Vagina (tissue), 2 donors: Measurements from ENCODE around the gene MGAT5B. TPM values are rescaled to one million over a fixed set of nuclear protein-coding genes. Genes with fewer than 3 reads are reported as not detected.

Source experiments
- DNase-seq, 2 donors: peaks; one replicate each; pipeline ENCODE4 v3.0.0-alpha.2; 2017; ENCODE audit errors: extremely low spot score in 2 of 2
- H3K27ac ChIP-seq: fragments of 200-600 bp; sonication (generic); one replicate; pipeline ENCODE4 v1.5.1; 2019
- H3K27me3 ChIP-seq: fragments of 200-600 bp; sonication (generic); one replicate; pipeline ENCODE4 v1.5.1; 2019
- H3K36me3 ChIP-seq, 2 donors: fragments of 200-600 bp; sonication (generic); one replicate each; pipeline ENCODE4 v1.5.1; 2017 to 2019
- H3K4me1 ChIP-seq: fragments of 200-600 bp; sonication (generic); one replicate; pipeline ENCODE4 v1.5.1; 2019
- H3K4me3 ChIP-seq, 2 donors: fragments of 200-600 bp; sonication (generic); 1 replicate in 1 of 2; 2 replicates in 1 of 2; pipeline ENCODE4 v1.5.1; 2016 to 2019
- H3K9me3 ChIP-seq: fragments of 200-600 bp; sonication (generic); one replicate; pipeline ENCODE4 v1.5.1; 2019
- CTCF ChIP-seq, 3 experiments: fragments of 450-650 bp in 2 of 3; fragments of 200-600 bp in 1 of 3; sonication (generic) in 1 of 3; IDR thresholded peaks; one replicate each; pipeline ENCODE4 v1.5.1; 2017 to 2019; ENCODE audit warnings: antibody characterized with exemption in 3 of 3, mild to moderate bottlenecking in 2 of 3, moderate library complexity in 2 of 3
- POLR2A ChIP-seq, 2 donors: fragments of 450-650 bp; IDR thresholded peaks; one replicate each; pipeline ENCODE4 v1.6.1; 2017; ENCODE audit warnings: antibody characterized with exemption in 2 of 2, mild to moderate bottlenecking in 2 of 2, moderate library complexity in 2 of 2
- POLR2AphosphoS5 ChIP-seq, 2 donors: sonication (generic); formaldehyde crosslinking; IDR thresholded peaks; one replicate each; pipeline ENCODE4 v1.9.0; 2017; ENCODE audit warnings: antibody characterized with exemption in 2 of 2, mild to moderate bottlenecking in 2 of 2, low read depth in 1 of 2; ENCODE audit not compliant: insufficient read depth in 1 of 2
- intact Hi-C: fragments of 100-400 bp; cut with DNase I; formaldehyde crosslinking; loops from one replicate; pipeline ENCODE4 v1.15.1; 2023
- total RNA-seq: library from RNA; depleted of rRNA; stranded (reverse); fragments of >200 nt; gene quantifications from one replicate; pipeline ENCODE4 v1.2.3, GENCODE V29; 2016

The MGAT5B gene
- total RNA-seq, 1 donor from 2014 or later, result 0.49 TPM

- TF ChIP-seq CTCF (IDR thresholded peaks at IDR 0.05), result no peak
- TF ChIP-seq POLR2A (IDR thresholded peaks at IDR 0.05), result no peak
- no peak for TF ChIP-seq POLR2AphosphoS5 (IDR thresholded peaks at IDR 0.05; ENCODE audit: insufficient read depth in 1 of 2, low read depth in 1 of 2)
- Histone ChIP-seq H3K4me1 (no peaks in the 10 kb centered on the region), H3K27me3 (no peaks in the 10 kb centered on the region), H3K9me3 (no peaks in the 10 kb centered on the region), H3K36me3 (no peaks in the 10 kb centered on the region), H3K4me3 (no peak overlapping the region), H3K27ac (no peak overlapping the region)
- intact Hi-C loops, result no loop called here
- DNase-seq, result no peak
Observed at GRCh38 chr17:76826330-76827068, 41.7 kb upstream of the MGAT5B start.

- DNase-seq, result no peak
- no peaks in the 10 kb centered on the region for H3K27me3 ChIP-seq
- H3K36me3 ChIP-seq, result no peaks in the 10 kb centered on the region
- no peaks in the 10 kb centered on the region for H3K4me1 ChIP-seq
- H3K9me3 ChIP-seq, result no peaks in the 10 kb centered on the region
- no peak overlapping the region for H3K27ac ChIP-seq
- H3K4me3 ChIP-seq, result no peak overlapping the region
- intact Hi-C loops, result no loop called here
- no peak for TF ChIP-seq POLR2AphosphoS5 (IDR thresholded peaks at IDR 0.05; ENCODE audit: insufficient read depth in 1 of 2, low read depth in 1 of 2)
Observed at GRCh38 chr17:76827736-76828135, 40.5 kb upstream of the MGAT5B start.

- Histone ChIP-seq H3K9me3 (no peaks in the 10 kb centered on the region), H3K4me3 (no peak overlapping the region), H3K27ac (no peak overlapping the region), H3K36me3 (no peaks in the 10 kb centered on the region), H3K27me3 (no peaks in the 10 kb centered on the region), H3K4me1 (no peaks in the 10 kb centered on the region)
- intact Hi-C loops, result no loop called here
- TF ChIP-seq CTCF (IDR thresholded peaks at IDR 0.05), result no peak
- no peak for TF ChIP-seq POLR2A (IDR thresholded peaks at IDR 0.05)
- no peak for TF ChIP-seq POLR2AphosphoS5 (IDR thresholded peaks at IDR 0.05; ENCODE audit: insufficient read depth in 1 of 2, low read depth in 1 of 2)
- DNase-seq, result no peak
Observed at GRCh38 chr17:76830987-76831715, 37.1 kb upstream of the MGAT5B start.

GRCh38 chr17:76833034-76833644 is 35.1 kb upstream of the MGAT5B start:
- no peak for DNase-seq
- no peaks in the 10 kb centered on the region for H3K9me3 ChIP-seq
- intact Hi-C loops, result no loop called here
- no peaks in the 10 kb centered on the region for H3K36me3 ChIP-seq
- H3K27me3 ChIP-seq, result no peaks in the 10 kb centered on the region
- no peak overlapping the region for H3K4me3 ChIP-seq
- no peaks in the 10 kb centered on the region for H3K4me1 ChIP-seq
- H3K27ac ChIP-seq, result no peak overlapping the region
- no peak for TF ChIP-seq POLR2A (IDR thresholded peaks at IDR 0.05)
- TF ChIP-seq POLR2AphosphoS5 (IDR thresholded peaks at IDR 0.05; ENCODE audit: insufficient read depth in 1 of 2, low read depth in 1 of 2), result no peak
- TF ChIP-seq CTCF (IDR thresholded peaks at IDR 0.05), result no peak

- Histone ChIP-seq H3K27me3 (no peaks in the 10 kb centered on the region), H3K4me1 (no peaks in the 10 kb centered on the region), H3K4me3 (no peak overlapping the region), H3K27ac (no peak overlapping the region), H3K9me3 (no peaks in the 10 kb centered on the region), H3K36me3 (no peaks in the 10 kb centered on the region)
- intact Hi-C loops, result no loop called here
- TF ChIP-seq CTCF (IDR thresholded peaks at IDR 0.05) (no peak), POLR2A (IDR thresholded peaks at IDR 0.05) (no peak), POLR2AphosphoS5 (IDR thresholded peaks at IDR 0.05; ENCODE audit: insufficient read depth in 1 of 2, low read depth in 1 of 2) (no peak)
- no peak for DNase-seq
Observed at GRCh38 chr17:76833747-76834146, 34.5 kb upstream of the MGAT5B start.
